Sigmoid colon (tissue), 4 donors: ENCODE results near the gene RTN4.
"Not testable (repeated sequence)": the region's sequence is repeated elsewhere in the genome, so short reads cannot be mapped to it uniquely, and the experiment has no call there.

ENCODE experiments used
- CTCF ChIP-seq, 4 experiments: fragments of 450-650 bp in 3 of 4; fragments of 200-600 bp in 1 of 4; IDR thresholded peaks; one replicate each; pipeline ENCODE4 v1.5.1; 2016 to 2019; ENCODE audit warnings: antibody characterized with exemption in 4 of 4, mild to moderate bottlenecking in 3 of 4, moderate library complexity in 2 of 4
- EP300 ChIP-seq, 4 donors: sonication (generic); formaldehyde crosslinking; IDR thresholded peaks; one replicate each; pipeline ENCODE4 v1.6.1; 2017; ENCODE audit warnings: antibody characterized with exemption in 4 of 4
- POLR2A ChIP-seq, 2 donors: fragments of 450-650 bp; IDR thresholded peaks; one replicate each; pipeline ENCODE4 v1.6.1; 2016; ENCODE audit warnings: antibody characterized with exemption in 2 of 2, mild to moderate bottlenecking in 2 of 2, moderate library complexity in 2 of 2
- POLR2AphosphoS5 ChIP-seq, 4 donors: sonication (generic); formaldehyde crosslinking; IDR thresholded peaks; one replicate each; pipeline ENCODE4 v1.6.1; 2017; ENCODE audit warnings: antibody characterized with exemption in 4 of 4

GRCh38 chr2:55091681-55092080 lies 41.4 kb upstream of the RTN4 start:
- not testable (repeated sequence) for TF ChIP-seq POLR2A, CTCF, POLR2AphosphoS5, EP300 (IDR thresholded peaks at IDR 0.05)
